Peyer's patch (tissue), 4 donors: ENCODE measurements around the gene P2RY12. TPM values are rescaled to one million over a fixed set of nuclear protein-coding genes. Genes with fewer than 3 reads are reported as not detected.

Source experiments
- DNase-seq, 3 donors: peaks; one replicate each; pipeline ENCODE4 v3.0.0-alpha.2; 2017 to 2019
- H3K27ac ChIP-seq, 4 donors: fragments of 200-600 bp; sonication (generic); one replicate each; pipeline ENCODE4 v1.5.1; 2016 to 2019
- H3K27me3 ChIP-seq, 2 donors: fragments of 200-600 bp; sonication (generic); one replicate each; pipeline ENCODE4 v1.5.1; 2019
- H3K36me3 ChIP-seq, 3 donors: fragments of 200-600 bp; sonication (generic); one replicate each; pipeline ENCODE4 v1.5.1; 2016 to 2019
- H3K4me1 ChIP-seq, 4 donors: fragments of 200-600 bp; sonication (generic); one replicate each; pipeline ENCODE4 v1.5.1; 2016 to 2019
- H3K4me3 ChIP-seq, 4 donors: fragments of 200-600 bp; sonication (generic); 1 replicate in 3 of 4; 2 replicates in 1 of 4; pipeline ENCODE4 v1.5.1; 2016 to 2019; ENCODE audit warnings: mild to moderate bottlenecking in 1 of 4
- H3K9me3 ChIP-seq, 4 donors: fragments of 200-600 bp; sonication (generic); one replicate each; pipeline ENCODE4 v1.5.1; 2016 to 2019; ENCODE audit warnings: mild to moderate bottlenecking in 1 of 4
- CTCF ChIP-seq, 6 experiments: fragments of 450-650 bp in 4 of 6; fragments of 200-600 bp in 2 of 6; sonication (generic) in 1 of 6; IDR thresholded peaks; one replicate each; pipeline ENCODE4 v1.5.1; 2017 to 2019; ENCODE audit warnings: antibody characterized with exemption in 6 of 6, mild to moderate bottlenecking in 3 of 6, moderate library complexity in 1 of 6
- POLR2A ChIP-seq, 2 donors: fragments of 450-650 bp; IDR thresholded peaks; one replicate each; pipeline ENCODE4 v1.5.1; 2017; ENCODE audit warnings: antibody characterized with exemption in 2 of 2, mild to moderate bottlenecking in 2 of 2, moderate library complexity in 2 of 2
- total RNA-seq, 4 donors: library from RNA; depleted of rRNA; stranded (reverse); fragments of >200 nt; gene quantifications; one replicate each; pipeline ENCODE4 v1.1.0, GENCODE V29; 2016

P2RY12 gene
- total RNA-seq, 4 donors from 2014 or later: 1.7 to 3.3 TPM; not detected in 2

- TF ChIP-seq POLR2A (IDR thresholded peaks at IDR 0.05): no peak
- TF ChIP-seq CTCF (IDR thresholded peaks at IDR 0.05): no peak
- no peak overlapping the region for H3K4me3 ChIP-seq
- H3K27me3 ChIP-seq: no peaks in the 10 kb centered on the region
- no peaks in the 10 kb centered on the region for H3K9me3 ChIP-seq
- no peak for DNase-seq
- no peak overlapping the region for H3K27ac ChIP-seq
- H3K4me1 ChIP-seq: no peaks in the 10 kb centered on the region
- H3K36me3 ChIP-seq: no peaks in the 10 kb centered on the region
These were observed 15.8 kb upstream of the P2RY12 start for GRCh38 chr3:151400341-151400740.

GRCh38 chr3:151398895-151399294 is 14.3 kb upstream of the P2RY12 start:
- no peak for DNase-seq

GRCh38 chr3:151395806-151396205 is 11.3 kb upstream of the P2RY12 start:
- TF ChIP-seq POLR2A (IDR thresholded peaks at IDR 0.05) (no peak), CTCF (IDR thresholded peaks at IDR 0.05) (no peak)
- DNase-seq: no peak
- no peaks in the 10 kb centered on the region for H3K36me3 ChIP-seq
- H3K9me3 ChIP-seq: no peaks in the 10 kb centered on the region
- H3K27me3 ChIP-seq: no peaks in the 10 kb centered on the region
- no peak overlapping the region for H3K27ac ChIP-seq
- no peaks in the 10 kb centered on the region for H3K4me1 ChIP-seq
- H3K4me3 ChIP-seq: no peak overlapping the region

More at GRCh38 chr3:151398895-151399294, 14.3 kb upstream of the P2RY12 start:
- Histone ChIP-seq H3K36me3 (no peaks in the 10 kb centered on the region), H3K27ac (no peak overlapping the region), H3K9me3 (no peaks in the 10 kb centered on the region), H3K4me3 (no peak overlapping the region), H3K27me3 (no peaks in the 10 kb centered on the region), H3K4me1 (no peaks in the 10 kb centered on the region)
- no peak for TF ChIP-seq CTCF (IDR thresholded peaks at IDR 0.05)
- TF ChIP-seq POLR2A (IDR thresholded peaks at IDR 0.05): no peak

GRCh38 chr3:151394611-151395010 is 10.1 kb upstream of the P2RY12 start:
- TF ChIP-seq POLR2A (IDR thresholded peaks at IDR 0.05): no peak
- no peak for TF ChIP-seq CTCF (IDR thresholded peaks at IDR 0.05)
- Histone ChIP-seq H3K9me3 (no peaks in the 10 kb centered on the region), H3K36me3 (no peaks in the 10 kb centered on the region), H3K27ac (no peak overlapping the region), H3K4me3 (no peak overlapping the region), H3K27me3 (no peaks in the 10 kb centered on the region), H3K4me1 (no peaks in the 10 kb centered on the region)
- no peak for DNase-seq

GRCh38 chr3:151393941-151394340 is 9.4 kb upstream of the P2RY12 start:
- Histone ChIP-seq H3K9me3 (no peaks in the 10 kb centered on the region), H3K4me3 (no peak overlapping the region), H3K4me1 (no peaks in the 10 kb centered on the region), H3K36me3 (no peaks in the 10 kb centered on the region), H3K27ac (no peak overlapping the region), H3K27me3 (no peaks in the 10 kb centered on the region)
- DNase-seq: no peak
- TF ChIP-seq POLR2A (IDR thresholded peaks at IDR 0.05) (no peak), CTCF (IDR thresholded peaks at IDR 0.05) (no peak)
